Measurements from ENCODE around the gene FRS2. TPM values are rescaled to one million over a fixed set of nuclear protein-coding genes. Genes with fewer than 3 reads are reported as not detected.

FRS2 gene
- total and polyA plus RNA-seq, 2 of the 4 experiments (the other 2 are of a cell fraction), result 12.4 to 58.3 TPM

DNA sequence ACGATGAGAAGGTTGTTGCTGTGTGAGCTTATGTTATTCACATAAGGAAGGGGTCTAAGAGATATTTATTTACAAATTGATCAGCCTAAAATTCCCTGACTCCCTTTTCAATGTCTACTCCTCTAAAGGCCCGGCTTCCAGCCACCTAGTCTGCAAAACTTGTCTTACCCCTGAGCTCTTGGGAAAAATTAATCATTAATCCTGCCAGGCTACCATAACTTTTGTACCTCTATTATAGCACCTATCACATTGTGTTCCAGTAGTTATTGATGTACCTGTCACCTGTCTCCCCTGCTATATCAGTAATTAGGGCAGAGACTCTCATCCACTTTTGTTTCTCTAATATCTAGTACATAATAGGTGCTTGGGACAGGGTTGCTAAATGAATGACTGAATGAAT is 29.3 kb upstream of the FRS2 start:
- no peak overlapping the region for H3K18ac ChIP-seq (ENCODE audit: low read depth, low read length)
- DNase-seq (no peak), ATAC-seq (ENCODE audit: low read depth) (no peak)
- no peak overlapping the region for H4K5ac ChIP-seq (ENCODE audit: low read depth, low read length)
- no peak overlapping the region for H2AK5ac ChIP-seq (ENCODE audit: low read depth, low read length)
- no peaks in the 10 kb centered on the region for H3K27me3 ChIP-seq (ENCODE audit: control insufficient read depth, insufficient read depth, low read length)
- BruUV-seq (replicated peaks), result no TSS peak
- H3K4me1 ChIP-seq (ENCODE audit: control insufficient read depth, insufficient read depth, low read length), result no peaks in the 10 kb centered on the region
- dilution Hi-C loops (cut with HindIII; ENCODE audit: low sequenced_read_pairs, unreplicated experiment) (no loop called here), intact Hi-C loops (cut with micrococcal nuclease) (no loop called here), in situ Hi-C loops (cut with MboI; ENCODE audit: low sequenced_read_pairs) (no loop called here)
- H2AK9ac ChIP-seq (replicated peaks; ENCODE audit: low read depth, low read length, poor library complexity), result no peak overlapping the region
- no peak overlapping the region for H4K91ac ChIP-seq (ENCODE audit: insufficient read depth, low read depth, low read length)
- no peak overlapping the region for H2AFZ ChIP-seq (replicated peaks; ENCODE audit: low read length, poor library complexity)
- H3K9me3 ChIP-seq (ENCODE audit: control insufficient read depth, insufficient read depth, low read length), result no peaks in the 10 kb centered on the region
- H3K4me2 ChIP-seq (ENCODE audit: low read depth, low read length), result no peak overlapping the region
- H3K79me1 ChIP-seq (ENCODE audit: low read depth in 1 of 2, low read length in 2 of 2), result no peaks in the 10 kb centered on the region
- no peak overlapping the region for H3K56ac ChIP-seq (ENCODE audit: extremely low read depth, insufficient read depth, low read length)
- no peak overlapping the region for H2BK120ac ChIP-seq (ENCODE audit: low read depth, low read length)
- TF ChIP-seq RCOR1 (IDR thresholded peaks at IDR 0.05; ENCODE audit: insufficient replicate concordance, low read length) (no peak), RFX5 (IDR thresholded peaks at IDR 0.05; ENCODE audit: low read depth, low read length) (no peak), POLR2A (IDR thresholded peaks at IDR 0.05; ENCODE audit: low read depth, low read length) (no peak), MAFK (IDR thresholded peaks at IDR 0.05; ENCODE audit: low read depth, low read length) (no peak), FOS (IDR thresholded peaks at IDR 0.05; ENCODE audit: low read depth, low read length) (no peak), BHLHE40 (IDR thresholded peaks at IDR 0.05; ENCODE audit: low read depth, low read length) (no peak), CEBPB (IDR thresholded peaks at IDR 0.05; ENCODE audit: low read depth, low read length) (no peak), SMC3 (IDR thresholded peaks at IDR 0.05; ENCODE audit: low read depth, low read length) (no peak)
- TF ChIP-seq, protein P1, sequence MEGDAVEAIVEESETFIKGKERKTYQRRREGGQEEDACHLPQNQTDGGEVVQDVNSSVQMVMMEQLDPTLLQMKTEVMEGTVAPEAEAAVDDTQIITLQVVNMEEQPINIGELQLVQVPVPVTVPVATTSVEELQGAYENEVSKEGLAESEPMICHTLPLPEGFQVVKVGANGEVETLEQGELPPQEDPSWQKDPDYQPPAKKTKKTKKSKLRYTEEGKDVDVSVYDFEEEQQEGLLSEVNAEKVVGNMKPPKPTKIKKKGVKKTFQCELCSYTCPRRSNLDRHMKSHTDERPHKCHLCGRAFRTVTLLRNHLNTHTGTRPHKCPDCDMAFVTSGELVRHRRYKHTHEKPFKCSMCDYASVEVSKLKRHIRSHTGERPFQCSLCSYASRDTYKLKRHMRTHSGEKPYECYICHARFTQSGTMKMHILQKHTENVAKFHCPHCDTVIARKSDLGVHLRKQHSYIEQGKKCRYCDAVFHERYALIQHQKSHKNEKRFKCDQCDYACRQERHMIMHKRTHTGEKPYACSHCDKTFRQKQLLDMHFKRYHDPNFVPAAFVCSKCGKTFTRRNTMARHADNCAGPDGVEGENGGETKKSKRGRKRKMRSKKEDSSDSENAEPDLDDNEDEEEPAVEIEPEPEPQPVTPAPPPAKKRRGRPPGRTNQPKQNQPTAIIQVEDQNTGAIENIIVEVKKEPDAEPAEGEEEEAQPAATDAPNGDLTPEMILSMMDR (conservative IDR thresholded peaks at IDR 0.05; ENCODE audit: low read depth, low read length), result no peak
- no peak overlapping the region for H3K23ac ChIP-seq (ENCODE audit: low read depth, low read length)
- no peak overlapping the region for H3K14ac ChIP-seq (replicated peaks; ENCODE audit: low read depth, low read length)
- H3K4me3 ChIP-seq (ENCODE audit: insufficient read depth, low read depth, low read length), result no peak overlapping the region
- H3K9me1 ChIP-seq (ENCODE audit: insufficient read depth, low read length), result no peaks in the 10 kb centered on the region
- H3K36me3 ChIP-seq (ENCODE audit: control insufficient read depth, insufficient read depth, low read length), result no peaks in the 10 kb centered on the region
- no CpG with 5 or more reads among the region's 2 CpGs for WGBS, 2 experiments (ENCODE audit: extremely low coverage in 2 of 2, insufficient read length in 1 of 2)
- CTCF ChIA-PET, result no interaction called here
- H2BK5ac ChIP-seq (ENCODE audit: low read depth, low read length, poor library complexity, severe bottlenecking), result no peak overlapping the region
- H3K9ac ChIP-seq (ENCODE audit: low read depth, low read length), result no peak overlapping the region
- H2BK15ac ChIP-seq (ENCODE audit: low read depth, low read length), result no peak overlapping the region
- no peak overlapping the region for H3K4ac ChIP-seq (ENCODE audit: low read depth, low read length)
- POLR2A ChIA-PET (ENCODE audit: unreplicated experiment), result no interaction called here
- no peak overlapping the region for H2BK20ac ChIP-seq (ENCODE audit: low read depth, low read length)
- H4K20me1 ChIP-seq (ENCODE audit: insufficient read depth, low read length), result no peaks in the 10 kb centered on the region
- no peak overlapping the region for H3K27ac ChIP-seq (ENCODE audit: insufficient read depth, low read length)
- no peak overlapping the region for H4K8ac ChIP-seq (ENCODE audit: low read depth in 2 of 2, low read length in 2 of 2)
